ENCODE data around the gene MGP.
A peak's percentile ranks its signal among the peaks of the same experiment; 100 is the strongest.

MGP gene

DNA sequence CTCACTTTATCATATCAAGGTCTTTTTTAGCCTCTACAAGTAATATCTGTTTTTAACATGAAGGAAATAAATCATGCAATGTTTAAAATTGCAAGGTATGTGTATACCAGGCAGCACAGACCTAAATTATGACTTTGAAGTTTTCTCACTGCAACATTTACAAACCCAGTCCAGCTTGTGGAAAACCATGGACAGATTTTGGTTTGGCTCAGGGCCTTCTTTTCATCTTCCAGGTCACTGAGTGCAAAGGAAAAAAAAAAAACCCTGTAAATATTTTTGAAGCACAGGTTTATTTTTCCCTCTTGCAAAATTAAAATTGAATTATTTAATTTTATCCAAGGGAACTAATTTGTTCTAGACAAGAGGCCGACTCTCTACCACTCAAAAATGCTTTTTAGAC is 13.8 kb downstream of the MGP start:
- no peak for DNase-seq (ENCODE audit: extremely low spot score, insufficient read length, low read depth)
- no peak for FAIRE-seq

DNA sequence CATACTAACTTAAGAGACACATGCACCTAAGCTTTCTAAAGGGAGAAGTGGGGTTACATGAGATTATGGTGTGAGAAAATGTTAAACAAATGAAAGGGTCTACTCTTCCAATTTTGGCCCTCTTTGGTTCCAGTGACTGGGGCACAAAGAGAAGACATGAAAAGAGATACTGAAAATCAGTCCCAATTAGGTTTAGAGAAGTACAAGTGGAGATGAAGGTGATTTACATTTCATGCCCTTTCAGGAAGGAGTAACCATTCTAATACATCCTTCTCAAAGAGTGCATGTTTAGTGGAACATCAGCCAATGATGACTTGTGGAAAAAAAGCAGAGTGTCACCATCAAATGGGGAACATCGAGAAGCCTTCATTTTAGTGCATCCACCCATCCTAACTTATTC is 14.4 kb downstream of the MGP start:
- DNase-seq (ENCODE audit: extremely low spot score, insufficient read length, low read depth) (no peak), FAIRE-seq (no peak)

- FAIRE-seq (no peak), DNase-seq (ENCODE audit: extremely low spot score, insufficient read length, low read depth) (no peak)
Measured at GRCh38 chr12:14868916-14869506, 16.6 kb downstream of the MGP start.

- DNase-seq (ENCODE audit: extremely low spot score, insufficient read length, low read depth): no peak
- no peak for FAIRE-seq
Measured at GRCh38 chr12:14860490-14860889, 25.2 kb downstream of the MGP start.

DNA sequence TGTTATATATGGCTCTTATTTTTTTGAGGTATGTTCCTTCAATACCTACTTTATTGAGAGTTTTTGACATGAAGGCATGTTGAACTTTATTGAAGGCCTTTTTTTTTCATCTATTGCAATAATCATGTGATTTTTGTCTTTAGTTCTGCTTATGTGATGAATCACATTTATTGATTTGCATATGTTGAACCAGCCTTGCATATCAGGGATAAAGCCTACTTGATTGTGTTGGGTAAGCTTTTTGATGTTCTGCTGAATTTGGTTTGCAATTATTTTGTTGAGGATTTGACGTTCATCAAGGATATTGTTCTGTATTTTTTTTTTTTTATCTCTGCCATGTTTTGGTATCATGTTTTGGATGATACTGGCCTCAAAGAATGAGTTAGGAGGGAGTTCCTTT is 27.1 kb downstream of the MGP start:
- DNase-seq (ENCODE audit: extremely low spot score, insufficient read length, low read depth) (no peak), FAIRE-seq (no peak)

- FAIRE-seq (no peak), DNase-seq (ENCODE audit: extremely low spot score, insufficient read length, low read depth) (no peak)
Measured at GRCh38 chr12:14854586-14855183, 31.0 kb downstream of the MGP start.

DNA sequence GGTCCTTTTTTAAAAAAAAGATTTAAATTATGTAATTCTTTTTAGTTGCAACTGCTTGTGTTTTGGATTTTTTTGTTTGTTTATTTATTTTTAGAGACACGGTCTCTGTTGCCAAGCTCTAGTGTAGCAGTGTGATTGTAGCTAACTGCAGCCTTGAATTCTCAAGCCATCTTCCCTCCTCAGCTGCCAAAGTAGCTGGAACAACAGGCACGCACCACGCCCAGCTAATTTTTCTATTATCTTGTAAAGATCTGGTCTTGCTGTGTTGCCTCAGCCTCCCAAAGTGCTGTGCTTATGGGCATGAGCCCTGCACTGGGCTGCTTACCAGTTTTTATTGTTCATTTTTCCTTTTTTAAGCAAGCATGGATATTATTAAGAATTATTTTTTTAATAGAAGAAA is 31.7 kb downstream of the MGP start:
- DNase-seq (ENCODE audit: extremely low spot score, insufficient read length, low read depth) (no peak), FAIRE-seq (no peak)

DNA sequence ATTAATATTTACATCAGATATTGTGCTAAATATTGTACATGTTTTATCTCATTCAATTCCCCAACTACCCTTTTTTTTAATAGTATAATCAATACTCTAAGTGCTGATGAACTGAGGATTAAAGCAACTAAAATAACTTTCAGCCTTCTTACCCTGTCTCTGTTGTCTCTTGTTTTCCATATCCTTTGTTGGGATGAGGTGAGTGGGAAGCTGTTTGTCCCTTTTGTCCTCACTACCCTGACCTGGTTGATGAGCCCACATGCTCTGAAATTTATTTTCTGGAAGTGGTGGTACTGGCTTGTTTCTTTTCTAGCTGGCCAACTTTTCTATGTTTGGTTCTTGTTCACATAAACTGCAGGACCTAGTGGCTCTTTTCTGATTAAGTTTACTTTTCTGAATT is 32.8 kb downstream of the MGP start:
- FAIRE-seq: no peak
- DNase-seq (ENCODE audit: extremely low spot score, insufficient read length, low read depth): no peak

- DNase-seq (ENCODE audit: extremely low spot score, insufficient read length, low read depth) (no peak), FAIRE-seq (no peak)
Measured at GRCh38 chr12:14850929-14851663, 34.6 kb downstream of the MGP start.

- DNase-seq (ENCODE audit: extremely low spot score, insufficient read length, low read depth) (no peak), FAIRE-seq (no peak)
Measured at GRCh38 chr12:14849661-14850060, 36.0 kb downstream of the MGP start.

DNA sequence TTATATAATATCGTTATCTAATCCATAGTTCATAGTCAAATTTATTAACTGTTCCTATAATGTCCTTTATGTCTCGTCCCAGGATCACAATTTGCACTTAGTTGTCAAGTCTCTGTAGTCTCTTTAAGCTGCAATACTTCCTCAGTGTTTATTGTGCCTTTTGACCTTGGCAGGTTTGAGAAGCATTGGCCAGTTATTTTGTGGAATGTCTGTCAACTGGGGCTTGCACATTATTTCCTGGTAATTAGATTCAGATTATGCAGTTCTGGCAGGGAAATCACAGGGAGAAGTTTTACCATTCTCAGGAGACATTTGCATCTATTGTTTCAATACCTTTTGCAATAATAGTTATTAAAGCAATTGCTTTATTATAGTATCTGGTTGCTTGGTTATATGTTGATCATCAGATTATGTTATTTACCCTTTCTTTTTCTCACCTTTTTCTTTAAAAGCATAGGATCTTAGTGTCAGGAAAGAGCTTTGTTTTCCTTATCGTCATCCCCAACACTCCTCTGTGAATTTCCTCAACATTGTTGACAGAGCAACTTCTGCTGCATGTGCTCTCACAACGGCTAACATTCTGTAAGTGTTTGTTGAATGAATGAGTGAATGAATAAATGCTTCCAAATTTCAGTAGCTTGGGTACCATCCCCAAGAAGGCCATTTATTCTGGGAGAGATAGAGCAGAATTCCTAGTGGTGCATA is 38.6 kb downstream of the MGP start:
- DNase-seq (ENCODE audit: extremely low spot score, insufficient read length, low read depth) (no peak), FAIRE-seq (no peak)

DNA sequence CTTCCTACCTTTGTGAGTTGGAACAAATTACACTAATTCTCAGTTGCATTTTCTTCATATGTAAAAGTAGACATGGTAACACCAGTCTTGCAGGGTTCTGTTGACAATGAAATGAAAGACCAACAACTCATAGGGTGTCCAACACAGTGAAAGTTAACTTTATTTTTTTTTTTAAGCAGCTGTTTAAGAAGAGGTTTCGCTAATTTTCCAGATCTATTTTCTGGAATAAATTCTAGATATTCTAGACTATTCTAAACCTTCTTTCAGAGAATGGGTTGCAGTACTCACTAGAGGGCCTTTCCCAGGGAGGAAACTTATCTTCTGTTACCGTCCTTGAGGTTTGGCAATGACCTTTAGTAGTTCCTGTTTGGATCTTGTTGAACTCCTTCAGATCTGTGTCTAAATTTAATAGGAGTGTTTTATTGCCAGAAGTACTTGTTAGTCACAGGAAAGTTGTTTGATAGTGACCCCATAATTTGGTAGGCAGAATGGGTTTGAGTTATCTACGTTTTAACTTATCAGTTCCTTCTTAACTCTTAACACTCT is 39.5 kb downstream of the MGP start:
- FAIRE-seq: no peak
- DNase-seq (ENCODE audit: extremely low spot score, insufficient read length, low read depth): no peak

- FAIRE-seq (peak; percentile 79), DNase-seq (ENCODE audit: extremely low spot score, insufficient read length, low read depth) (peak; percentile 11)
Measured at GRCh38 chr12:14845350-14845750, 40.3 kb downstream of the MGP start.

DNA sequence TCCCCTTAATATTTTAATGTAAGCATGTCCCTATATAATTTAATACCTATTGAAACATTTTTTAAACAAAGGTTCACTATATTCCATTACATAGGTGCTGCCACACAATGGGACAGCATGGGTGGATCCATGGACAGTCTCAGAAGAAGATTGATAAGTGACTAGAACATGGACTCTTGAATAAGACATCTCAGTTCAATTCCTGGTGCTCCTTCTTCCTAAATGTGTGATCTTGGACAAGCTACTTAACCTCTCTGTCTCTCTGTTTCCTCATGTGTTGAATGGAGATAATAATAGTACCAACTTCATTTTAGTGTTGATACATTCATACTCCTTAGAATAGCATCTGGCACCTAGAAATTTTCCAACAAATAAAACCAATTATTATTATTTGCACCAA is 41.3 kb downstream of the MGP start:
- FAIRE-seq (peak; percentile 18), DNase-seq (ENCODE audit: extremely low spot score, insufficient read length, low read depth) (no peak)

DNA sequence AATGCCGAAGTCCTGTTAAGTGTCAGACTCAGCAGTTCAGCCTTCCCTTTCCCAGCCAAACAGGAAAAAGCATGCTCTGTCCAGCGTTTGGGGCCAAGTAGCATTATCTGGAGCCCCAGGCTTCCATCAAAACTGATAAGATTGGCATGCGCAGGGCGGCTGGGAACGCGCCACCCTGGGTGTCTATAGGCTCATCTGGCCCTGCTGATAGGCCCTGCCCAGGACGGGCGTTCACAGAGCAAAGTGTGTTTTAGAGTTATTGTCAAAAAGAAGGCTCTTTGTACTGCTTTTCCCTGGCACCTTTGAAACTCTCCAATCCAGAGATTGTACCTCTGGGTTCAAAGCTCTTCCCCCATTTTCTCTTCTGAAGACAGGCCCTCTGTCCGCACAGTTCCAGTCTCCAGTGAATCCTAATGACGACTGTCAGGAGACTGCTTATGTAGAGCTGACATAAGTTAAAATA is 42.2 kb downstream of the MGP start, which contains the start of gene ART4:
Gene ART4 (minus strand): TSS at position 102 of the 463 bp plus-strand sequence. CDS start 413 bp downstream, outside the sequence.
- no peak for FAIRE-seq
- no peak for DNase-seq (ENCODE audit: extremely low spot score, insufficient read length, low read depth)

DNA sequence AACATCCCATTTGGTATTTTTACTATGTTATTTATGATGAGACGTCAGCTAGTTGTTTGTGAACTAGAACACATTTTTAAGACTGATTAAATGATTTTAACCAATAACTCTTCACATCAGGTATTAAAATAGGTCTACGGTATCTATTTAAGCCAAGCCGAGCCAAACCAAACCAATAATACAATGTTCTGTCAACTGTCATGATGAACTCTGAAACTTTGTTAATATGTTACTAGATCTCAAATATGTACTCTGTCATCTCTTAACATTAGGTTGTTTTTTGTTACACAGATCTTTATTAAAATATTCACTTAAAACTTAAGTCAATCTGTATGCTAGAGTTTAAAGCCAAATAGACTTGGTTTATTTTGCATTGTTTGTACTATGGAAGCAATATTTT is 43.3 kb downstream of the MGP start:
- FAIRE-seq (no peak), DNase-seq (ENCODE audit: extremely low spot score, insufficient read length, low read depth) (no peak)

DNA sequence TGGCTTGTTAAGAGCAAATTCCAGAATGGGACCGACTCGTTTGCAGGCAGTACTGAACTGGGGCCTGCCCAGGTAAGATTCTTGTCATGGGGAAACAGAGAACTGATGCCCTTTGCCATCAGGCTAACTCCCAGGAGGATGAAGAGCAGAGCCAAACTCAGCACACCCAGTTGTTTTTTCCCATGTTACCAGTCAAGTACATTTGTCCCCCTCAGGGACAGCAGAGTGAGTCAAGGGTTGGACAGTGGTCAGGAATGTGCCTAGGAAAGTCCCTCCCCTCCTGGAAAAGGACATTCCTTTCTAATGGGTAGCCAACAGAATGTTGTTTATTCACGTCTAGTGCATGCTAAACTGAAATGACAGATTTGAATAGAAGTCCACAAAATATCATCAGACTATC is 43.9 kb downstream of the MGP start:
- no peak for DNase-seq (ENCODE audit: extremely low spot score, insufficient read length, low read depth)
- no peak for FAIRE-seq

DNA sequence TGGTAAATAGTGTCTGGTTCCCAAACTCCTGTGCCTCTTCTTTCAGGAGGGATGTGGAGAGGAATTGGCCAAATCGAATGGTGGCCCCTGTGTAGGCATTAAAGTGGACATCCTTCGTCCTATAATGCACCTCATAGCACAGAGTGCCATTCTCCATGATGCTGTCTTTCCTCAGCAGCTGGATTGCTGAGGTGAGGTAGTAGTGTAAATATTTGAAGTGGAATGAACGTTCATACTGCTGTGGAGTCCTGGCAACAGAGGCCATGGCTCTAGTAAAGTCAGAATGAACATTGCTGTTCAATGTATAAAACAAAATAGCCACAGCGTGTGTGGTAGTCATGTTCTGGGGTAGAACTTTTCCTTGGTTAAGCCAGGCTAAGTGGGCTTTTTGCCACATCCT is 45.0 kb downstream of the MGP start:
- no peak for DNase-seq (ENCODE audit: extremely low spot score, insufficient read length, low read depth)

DNA sequence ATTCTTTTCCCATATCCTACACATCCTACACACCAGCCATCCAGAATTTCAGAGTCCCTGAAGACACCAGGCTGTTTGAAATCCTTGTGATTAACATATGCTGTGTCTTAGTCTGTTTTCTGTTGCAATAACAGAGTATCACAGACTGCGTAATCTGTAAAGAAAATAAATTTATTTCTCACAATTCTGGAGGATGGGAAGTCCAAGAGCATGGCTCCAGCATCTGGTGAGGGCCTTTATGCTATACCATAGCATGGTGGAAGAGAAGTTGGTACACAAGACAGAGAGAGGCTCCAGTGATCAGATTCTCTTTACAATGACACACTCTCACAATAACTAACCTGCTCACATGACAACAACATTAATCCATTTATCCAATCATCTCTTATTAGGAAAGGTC is 46.4 kb downstream of the MGP start:
- DNase-seq (ENCODE audit: extremely low spot score, insufficient read length, low read depth): no peak
- FAIRE-seq: no peak

More for the DNA sequence above, 45.0 kb downstream of the MGP start:
- no peak for FAIRE-seq

DNA sequence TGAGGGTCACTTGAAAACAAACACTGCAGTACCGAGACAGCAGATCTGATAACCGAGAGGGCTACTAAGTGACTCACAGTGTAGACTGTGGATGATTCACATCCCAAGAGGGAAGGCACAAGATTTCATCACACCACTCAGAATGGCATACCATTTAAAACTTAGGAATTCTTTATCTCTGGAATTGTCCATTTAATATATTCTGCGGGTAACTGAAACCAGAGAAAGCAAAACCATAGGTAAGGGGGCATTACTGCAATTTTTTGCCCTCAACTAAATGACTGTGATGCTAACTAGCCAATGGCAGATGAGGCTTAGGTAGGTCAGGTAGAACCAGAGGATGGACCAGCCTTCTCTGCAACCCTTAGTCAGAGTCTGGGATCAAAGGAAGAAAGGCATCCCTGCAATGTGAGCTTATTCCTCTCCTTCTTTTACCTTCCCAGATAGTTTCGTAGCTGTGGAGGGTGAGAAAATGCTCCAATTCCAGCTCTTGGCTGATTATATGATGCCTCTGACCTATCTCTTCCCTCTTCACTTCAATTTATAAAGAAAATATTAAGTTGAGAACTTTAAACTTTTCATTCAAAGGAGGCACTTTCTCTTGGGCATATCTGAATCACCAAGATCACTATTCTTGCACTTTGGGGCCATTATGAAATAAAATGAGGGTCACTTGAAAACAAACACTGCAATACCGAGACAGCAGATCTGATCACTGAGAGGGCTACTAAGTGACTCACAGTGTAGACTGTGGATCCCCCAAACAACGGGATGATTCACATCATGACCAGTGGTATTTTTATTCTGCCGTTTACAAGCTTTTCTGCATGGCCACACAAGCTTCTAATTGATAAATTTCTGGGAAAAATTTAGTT is 49.1 kb downstream of the MGP start:
- no peak for DNase-seq (ENCODE audit: extremely low spot score, insufficient read length, low read depth)
- no peak for FAIRE-seq
